ENCODE data around the gene ARRDC5. TPM values are rescaled to one million over a fixed set of nuclear protein-coding genes. Genes with fewer than 3 reads are reported as not detected.

The ARRDC5 gene
- total and polyA plus RNA-seq, 2 of the 13 experiments (the other 11 are each of a cell fraction or from before 2014, with no cell fraction given): not detected

DNA sequence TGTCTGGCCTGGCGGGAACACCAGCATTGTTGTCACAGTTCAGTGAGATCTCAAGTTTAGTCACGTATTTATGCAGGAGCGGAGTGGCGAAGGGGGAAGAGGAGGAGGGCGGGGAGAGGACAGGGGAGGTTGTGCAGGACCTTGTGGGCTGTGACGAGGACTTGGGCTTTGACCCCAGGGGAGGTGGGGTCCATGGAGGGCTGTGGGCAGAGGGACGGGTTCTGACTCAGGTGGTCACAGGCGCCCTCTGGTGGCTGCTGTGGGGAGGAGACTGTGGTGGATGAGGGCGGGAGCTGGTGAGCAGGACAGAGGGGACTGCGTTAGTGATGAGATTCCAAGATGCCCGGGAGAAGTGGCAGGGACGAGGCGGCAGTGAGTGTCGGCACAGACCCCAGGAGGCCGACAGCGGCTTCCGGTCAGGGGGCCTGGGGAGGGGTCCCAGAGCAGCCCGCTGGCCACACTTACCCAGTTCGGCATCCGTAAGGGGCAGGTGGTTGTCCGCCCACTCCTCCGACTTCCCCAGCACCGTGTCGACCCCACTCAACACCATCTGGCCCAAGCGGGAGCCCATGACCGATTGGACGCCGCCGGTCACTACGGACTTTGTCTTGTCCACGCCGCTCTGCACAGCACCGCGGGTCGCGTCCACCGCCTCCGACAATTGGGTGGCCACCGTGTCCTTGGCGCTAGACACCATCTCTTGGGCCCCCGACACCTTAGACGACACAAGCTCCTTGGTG lies 51.0 kb downstream of the ARRDC5 start (continued):
- TF ChIP-seq MIER3 (CRISPR knock-in tag; IDR thresholded peaks at IDR 0.05; ENCODE audit: borderline replicate concordance) (no peak), ARNT2 (CRISPR knock-in tag; IDR thresholded peaks at IDR 0.05; ENCODE audit: low read depth) (no peak), IKZF1 (IDR thresholded peaks at IDR 0.05) (no peak), PHB2 (IDR thresholded peaks at IDR 0.05; ENCODE audit: partially characterized antibody) (no peak), NPAS2 (CRISPR knock-in tag; IDR thresholded peaks at IDR 0.05; ENCODE audit: borderline replicate concordance) (no peak), ATRX (CRISPR knock-in tag; IDR thresholded peaks at IDR 0.05; ENCODE audit: borderline replicate concordance) (no peak), EED (CRISPR knock-in tag; IDR thresholded peaks at IDR 0.05) (0 out of 2 replicates have a peak, but pooled peaks have one; percentile 35), HNRNPUL1 (IDR thresholded peaks at IDR 0.05; ENCODE audit: low read depth, low read length) (no peak), RXRA (CRISPR knock-in tag; IDR thresholded peaks at IDR 0.05) (no peak; the same call in 1 of the 2 replicates), ZNF34 (CRISPR knock-in tag; IDR thresholded peaks at IDR 0.05; ENCODE audit: borderline replicate concordance) (no peak), ZKSCAN8 (CRISPR knock-in tag; IDR thresholded peaks at IDR 0.05; ENCODE audit: borderline replicate concordance) (no peak), NCOA2 (CRISPR knock-in tag; IDR thresholded peaks at IDR 0.05) (no peak), ARNT (IDR thresholded peaks at IDR 0.05) (no peak), HNF4A (CRISPR knock-in tag; IDR thresholded peaks at IDR 0.05) (peak; percentile 86), POGZ (CRISPR knock-in tag; IDR thresholded peaks at IDR 0.05) (peak; percentile 61), KLF6 (CRISPR knock-in tag; IDR thresholded peaks at IDR 0.05) (no peak), JUND (CRISPR knock-in tag; IDR thresholded peaks at IDR 0.05) (no peak), ZFP36L2 (CRISPR knock-in tag; IDR thresholded peaks at IDR 0.05) (no peak), ZNF891 (CRISPR knock-in tag; IDR thresholded peaks at IDR 0.05) (peak; percentile 56), ZNF383 (CRISPR knock-in tag; IDR thresholded peaks at IDR 0.05; ENCODE audit: borderline replicate concordance) (no peak)
- TF ChIP-seq, protein P1, sequence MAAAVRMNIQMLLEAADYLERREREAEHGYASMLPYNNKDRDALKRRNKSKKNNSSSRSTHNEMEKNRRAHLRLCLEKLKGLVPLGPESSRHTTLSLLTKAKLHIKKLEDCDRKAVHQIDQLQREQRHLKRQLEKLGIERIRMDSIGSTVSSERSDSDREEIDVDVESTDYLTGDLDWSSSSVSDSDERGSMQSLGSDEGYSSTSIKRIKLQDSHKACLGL (CRISPR knock-in tag; IDR thresholded peaks at IDR 0.05): no peak
- TF ChIP-seq, protein P2, sequence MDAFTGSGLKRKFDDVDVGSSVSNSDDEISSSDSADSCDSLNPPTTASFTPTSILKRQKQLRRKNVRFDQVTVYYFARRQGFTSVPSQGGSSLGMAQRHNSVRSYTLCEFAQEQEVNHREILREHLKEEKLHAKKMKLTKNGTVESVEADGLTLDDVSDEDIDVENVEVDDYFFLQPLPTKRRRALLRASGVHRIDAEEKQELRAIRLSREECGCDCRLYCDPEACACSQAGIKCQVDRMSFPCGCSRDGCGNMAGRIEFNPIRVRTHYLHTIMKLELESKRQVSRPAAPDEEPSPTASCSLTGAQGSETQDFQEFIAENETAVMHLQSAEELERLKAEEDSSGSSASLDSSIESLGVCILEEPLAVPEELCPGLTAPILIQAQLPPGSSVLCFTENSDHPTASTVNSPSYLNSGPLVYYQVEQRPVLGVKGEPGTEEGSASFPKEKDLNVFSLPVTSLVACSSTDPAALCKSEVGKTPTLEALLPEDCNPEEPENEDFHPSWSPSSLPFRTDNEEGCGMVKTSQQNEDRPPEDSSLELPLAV (CRISPR knock-in tag; conservative IDR thresholded peaks at IDR 0.05; ENCODE audit: low read depth): no peak
- TF ChIP-seq, protein P3, sequence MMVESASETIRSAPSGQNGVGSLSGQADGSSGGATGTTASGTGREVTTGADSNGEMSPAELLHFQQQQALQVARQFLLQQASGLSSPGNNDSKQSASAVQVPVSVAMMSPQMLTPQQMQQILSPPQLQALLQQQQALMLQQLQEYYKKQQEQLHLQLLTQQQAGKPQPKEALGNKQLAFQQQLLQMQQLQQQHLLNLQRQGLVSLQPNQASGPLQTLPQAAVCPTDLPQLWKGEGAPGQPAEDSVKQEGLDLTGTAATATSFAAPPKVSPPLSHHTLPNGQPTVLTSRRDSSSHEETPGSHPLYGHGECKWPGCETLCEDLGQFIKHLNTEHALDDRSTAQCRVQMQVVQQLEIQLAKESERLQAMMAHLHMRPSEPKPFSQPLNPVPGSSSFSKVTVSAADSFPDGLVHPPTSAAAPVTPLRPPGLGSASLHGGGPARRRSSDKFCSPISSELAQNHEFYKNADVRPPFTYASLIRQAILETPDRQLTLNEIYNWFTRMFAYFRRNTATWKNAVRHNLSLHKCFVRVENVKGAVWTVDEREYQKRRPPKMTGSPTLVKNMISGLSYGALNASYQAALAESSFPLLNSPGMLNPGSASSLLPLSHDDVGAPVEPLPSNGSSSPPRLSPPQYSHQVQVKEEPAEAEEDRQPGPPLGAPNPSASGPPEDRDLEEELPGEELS (CRISPR knock-in tag; IDR thresholded peaks at IDR 0.05): no peak
- TF ChIP-seq, protein P4, sequence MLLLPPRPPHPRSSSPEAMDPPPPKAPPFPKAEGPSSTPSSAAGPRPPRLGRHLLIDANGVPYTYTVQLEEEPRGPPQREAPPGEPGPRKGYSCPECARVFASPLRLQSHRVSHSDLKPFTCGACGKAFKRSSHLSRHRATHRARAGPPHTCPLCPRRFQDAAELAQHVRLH (CRISPR knock-in tag; IDR thresholded peaks at IDR 0.05; ENCODE audit: borderline replicate concordance, low read depth): 0 out of 2 replicates have a peak, but pooled peaks have one; percentile 27
- TF ChIP-seq, protein P5, sequence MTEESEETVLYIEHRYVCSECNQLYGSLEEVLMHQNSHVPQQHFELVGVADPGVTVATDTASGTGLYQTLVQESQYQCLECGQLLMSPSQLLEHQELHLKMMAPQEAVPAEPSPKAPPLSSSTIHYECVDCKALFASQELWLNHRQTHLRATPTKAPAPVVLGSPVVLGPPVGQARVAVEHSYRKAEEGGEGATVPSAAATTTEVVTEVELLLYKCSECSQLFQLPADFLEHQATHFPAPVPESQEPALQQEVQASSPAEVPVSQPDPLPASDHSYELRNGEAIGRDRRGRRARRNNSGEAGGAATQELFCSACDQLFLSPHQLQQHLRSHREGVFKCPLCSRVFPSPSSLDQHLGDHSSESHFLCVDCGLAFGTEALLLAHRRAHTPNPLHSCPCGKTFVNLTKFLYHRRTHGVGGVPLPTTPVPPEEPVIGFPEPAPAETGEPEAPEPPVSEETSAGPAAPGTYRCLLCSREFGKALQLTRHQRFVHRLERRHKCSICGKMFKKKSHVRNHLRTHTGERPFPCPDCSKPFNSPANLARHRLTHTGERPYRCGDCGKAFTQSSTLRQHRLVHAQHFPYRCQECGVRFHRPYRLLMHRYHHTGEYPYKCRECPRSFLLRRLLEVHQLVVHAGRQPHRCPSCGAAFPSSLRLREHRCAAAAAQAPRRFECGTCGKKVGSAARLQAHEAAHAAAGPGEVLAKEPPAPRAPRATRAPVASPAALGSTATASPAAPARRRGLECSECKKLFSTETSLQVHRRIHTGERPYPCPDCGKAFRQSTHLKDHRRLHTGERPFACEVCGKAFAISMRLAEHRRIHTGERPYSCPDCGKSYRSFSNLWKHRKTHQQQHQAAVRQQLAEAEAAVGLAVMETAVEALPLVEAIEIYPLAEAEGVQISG (CRISPR knock-in tag; IDR thresholded peaks at IDR 0.05): no peak; the same call in 1 of the 2 replicates
